IgD-negative memory B cell (primary cell): ENCODE measurements around the gene GABRP. TPM values are rescaled to one million over a fixed set of nuclear protein-coding genes. Genes with fewer than 3 reads are reported as not detected.

Experiments
- H3K27ac Mint-ChIP-seq, 3 donors: one replicate each; pipeline ENCODE4 v1.8.0; 2020 to 2022; ENCODE audit warnings: mild to moderate bottlenecking in 3 of 3, mixed read lengths in 3 of 3, moderate library complexity in 1 of 3
- H3K27me3 Mint-ChIP-seq: one replicate; pipeline ENCODE4 v1.8.0; 2021; ENCODE audit warnings: mixed read lengths
- H3K36me3 Mint-ChIP-seq: one replicate; pipeline ENCODE4 v1.8.0; 2020; ENCODE audit warnings: mild to moderate bottlenecking, mixed read lengths
- H3K4me1 Mint-ChIP-seq, 3 donors: one replicate each; pipeline ENCODE4 v1.8.0; 2020 to 2022; ENCODE audit warnings: mixed read lengths in 3 of 3, mild to moderate bottlenecking in 1 of 3
- H3K4me3 Mint-ChIP-seq, 4 donors: one replicate each; pipeline ENCODE4 v1.8.0; 2020 to 2022; ENCODE audit warnings: mild to moderate bottlenecking in 4 of 4, mixed read lengths in 4 of 4, moderate library complexity in 3 of 4
- H3K9me3 Mint-ChIP-seq, 3 donors: one replicate each; pipeline ENCODE4 v1.8.0; 2020 to 2021; ENCODE audit warnings: mixed read lengths in 3 of 3, mild to moderate bottlenecking in 1 of 3
- polyA plus RNA-seq: library from polyadenylated mRNA; unstranded; fragments of 300-500 nt; fragmentation: Illumina TruSeq; gene quantifications from one replicate; pipeline ENCODE4 v1.2.3, GENCODE V29; 2021

Gene GABRP, protein sequence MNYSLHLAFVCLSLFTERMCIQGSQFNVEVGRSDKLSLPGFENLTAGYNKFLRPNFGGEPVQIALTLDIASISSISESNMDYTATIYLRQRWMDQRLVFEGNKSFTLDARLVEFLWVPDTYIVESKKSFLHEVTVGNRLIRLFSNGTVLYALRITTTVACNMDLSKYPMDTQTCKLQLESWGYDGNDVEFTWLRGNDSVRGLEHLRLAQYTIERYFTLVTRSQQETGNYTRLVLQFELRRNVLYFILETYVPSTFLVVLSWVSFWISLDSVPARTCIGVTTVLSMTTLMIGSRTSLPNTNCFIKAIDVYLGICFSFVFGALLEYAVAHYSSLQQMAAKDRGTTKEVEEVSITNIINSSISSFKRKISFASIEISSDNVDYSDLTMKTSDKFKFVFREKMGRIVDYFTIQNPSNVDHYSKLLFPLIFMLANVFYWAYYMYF
- polyA plus RNA-seq: not detected

GRCh38 chr5:170783498-170784247 is at the start of gene GABRP:
GABRP (plus strand) TSS chr5:170783725; CDS start chr5:170788616, 4,891 bp downstream.
- Mint-ChIP-seq H3K4me3 (peak within 1 kb of the TSS in 1 of 4 donors; percentile 22), H3K9me3 (no peaks in the 10 kb centered on the region), H3K27me3 (peaks cover 1% of the 10 kb centered on the region), H3K27ac (no peak within 1 kb of the TSS), H3K36me3 (peaks cover 3% of the 10 kb centered on the region), H3K4me1 (peaks cover 0 to 3% (median 2%) of the 10 kb centered on the region in 3 donors)

GRCh38 chr5:170736966-170737365 is 46.6 kb upstream of the GABRP start:
- Mint-ChIP-seq H3K4me1 (no peaks in the 10 kb centered on the region), H3K36me3 (peaks cover 2% of the 10 kb centered on the region), H3K9me3 (peaks cover 3 to 8% (median 7%) of the 10 kb centered on the region in 3 donors), H3K4me3 (no peak overlapping the region), H3K27me3 (peaks cover 4% of the 10 kb centered on the region), H3K27ac (no peak overlapping the region)

DNA sequence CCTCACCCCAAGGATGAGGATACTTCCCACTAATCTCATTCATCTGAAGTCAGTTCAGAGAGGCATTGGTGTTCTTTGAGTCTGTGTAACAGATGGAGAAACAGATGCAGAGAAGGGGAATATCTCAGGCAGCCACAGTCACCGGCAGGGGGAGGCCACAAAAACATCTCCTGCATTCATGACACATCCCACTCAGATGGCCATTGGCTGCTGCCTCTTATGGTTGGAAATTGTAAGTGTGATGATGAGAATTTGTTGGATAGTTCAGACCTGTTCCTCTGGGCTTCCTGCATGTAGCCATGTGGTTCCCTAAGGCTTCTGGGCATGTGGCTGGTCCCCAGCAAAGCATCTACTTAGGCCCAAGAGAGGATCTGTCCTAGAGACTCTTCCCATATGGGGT is 45.9 kb upstream of the GABRP start:
- peaks cover 2% of the 10 kb centered on the region for H3K36me3 Mint-ChIP-seq
- peaks cover 3 to 8% (median 7%) of the 10 kb centered on the region in 3 donors for H3K9me3 Mint-ChIP-seq
- H3K4me1 Mint-ChIP-seq: no peaks in the 10 kb centered on the region
- no peak overlapping the region for H3K4me3 Mint-ChIP-seq
- H3K27ac Mint-ChIP-seq: no peak overlapping the region
- H3K27me3 Mint-ChIP-seq: peaks cover 4% of the 10 kb centered on the region

GRCh38 chr5:170738840-170739239 is 44.7 kb upstream of the GABRP start:
- peaks cover 2% of the 10 kb centered on the region for H3K36me3 Mint-ChIP-seq
- H3K4me3 Mint-ChIP-seq: no peak overlapping the region
- H3K4me1 Mint-ChIP-seq: no peaks in the 10 kb centered on the region
- peaks cover 7% of the 10 kb centered on the region for H3K27me3 Mint-ChIP-seq
- H3K27ac Mint-ChIP-seq: no peak overlapping the region
- H3K9me3 Mint-ChIP-seq: peaks cover 3 to 8% (median 7%) of the 10 kb centered on the region in 3 donors

DNA sequence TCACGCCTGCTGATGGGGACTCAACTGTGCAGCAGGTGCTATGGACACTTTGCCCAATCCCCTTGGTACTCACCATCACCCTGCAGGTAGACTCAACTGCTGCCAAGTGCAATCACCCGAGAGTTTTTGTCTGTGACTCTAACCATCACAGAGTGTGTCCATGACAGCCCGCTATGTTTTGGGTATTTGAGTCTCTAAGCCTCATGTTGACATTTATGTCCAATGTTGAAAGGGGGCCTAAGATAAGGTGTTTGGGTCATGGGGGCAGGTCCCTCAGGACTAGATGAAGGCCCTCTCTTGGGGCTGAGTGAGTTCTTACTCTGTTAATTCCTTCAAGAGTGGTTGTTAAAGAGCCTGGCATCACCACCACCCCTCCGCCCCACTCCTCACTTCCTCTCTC is 44.1 kb upstream of the GABRP start:
- Mint-ChIP-seq H3K4me3 (no peak overlapping the region), H3K36me3 (peaks cover 2% of the 10 kb centered on the region), H3K4me1 (peaks cover 0 to 3% (median 2%) of the 10 kb centered on the region in 3 donors), H3K27ac (no peak overlapping the region), H3K9me3 (peaks cover 3 to 8% (median 7%) of the 10 kb centered on the region in 3 donors), H3K27me3 (peaks cover 7% of the 10 kb centered on the region)

GRCh38 chr5:170740551-170741205 is 42.8 kb upstream of the GABRP start:
- H3K9me3 Mint-ChIP-seq: peaks cover 2 to 4% (median 3%) of the 10 kb centered on the region in 3 donors
- H3K27ac Mint-ChIP-seq: no peak overlapping the region
- no peaks in the 10 kb centered on the region for H3K36me3 Mint-ChIP-seq
- H3K4me1 Mint-ChIP-seq: peaks cover 0 to 3% (median 2%) of the 10 kb centered on the region in 3 donors
- no peak overlapping the region for H3K4me3 Mint-ChIP-seq
- peaks cover 11% of the 10 kb centered on the region for H3K27me3 Mint-ChIP-seq

DNA sequence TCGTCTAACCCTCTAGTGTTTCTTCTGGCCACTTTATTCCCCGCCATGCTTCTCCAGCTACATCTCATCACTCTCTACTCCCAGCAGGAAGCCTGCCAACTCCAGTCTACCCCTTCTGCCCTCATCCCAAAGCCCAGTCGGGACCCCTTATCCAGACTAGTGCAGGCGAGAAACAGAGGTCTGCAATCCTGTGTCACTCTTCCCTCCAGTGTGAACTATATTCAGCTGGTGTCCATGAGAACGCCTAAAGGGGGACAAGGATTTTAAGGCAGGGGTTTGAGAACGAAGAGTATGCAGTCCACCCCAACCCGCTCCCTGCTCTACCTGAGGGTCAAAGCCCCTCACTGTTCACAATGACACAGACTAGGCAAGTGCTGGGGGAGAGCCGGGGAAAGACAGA is 41.7 kb upstream of the GABRP start:
- H3K9me3 Mint-ChIP-seq: peaks cover 0 to 2% (median 0%) of the 10 kb centered on the region in 3 donors

GRCh38 chr5:170743876-170744212 is 39.7 kb upstream of the GABRP start:
- Mint-ChIP-seq H3K4me3 (no peak overlapping the region), H3K36me3 (no peaks in the 10 kb centered on the region), H3K27me3 (peaks cover 19% of the 10 kb centered on the region)

More for the DNA sequence above, 41.7 kb upstream of the GABRP start:
- no peaks in the 10 kb centered on the region for H3K36me3 Mint-ChIP-seq
- H3K27me3 Mint-ChIP-seq: peaks cover 14% of the 10 kb centered on the region
- H3K4me3 Mint-ChIP-seq: peak overlapping the region in 1 of 4 donors; percentile 30
- peaks cover 0 to 3% (median 2%) of the 10 kb centered on the region in 3 donors for H3K4me1 Mint-ChIP-seq
- no peak overlapping the region for H3K27ac Mint-ChIP-seq

GRCh38 chr5:170745481-170746071 is 37.9 kb upstream of the GABRP start:
- Mint-ChIP-seq H3K27ac (no peak overlapping the region), H3K36me3 (no peaks in the 10 kb centered on the region), H3K4me3 (no peak overlapping the region), H3K9me3 (no peaks in the 10 kb centered on the region), H3K27me3 (peaks cover 24% of the 10 kb centered on the region), H3K4me1 (peaks cover 0 to 5% (median 2%) of the 10 kb centered on the region in 3 donors)

More at GRCh38 chr5:170743876-170744212, 39.7 kb upstream of the GABRP start:
- Mint-ChIP-seq H3K4me1 (peaks cover 0 to 5% (median 2%) of the 10 kb centered on the region in 3 donors), H3K27ac (no peak overlapping the region), H3K9me3 (no peaks in the 10 kb centered on the region)

DNA sequence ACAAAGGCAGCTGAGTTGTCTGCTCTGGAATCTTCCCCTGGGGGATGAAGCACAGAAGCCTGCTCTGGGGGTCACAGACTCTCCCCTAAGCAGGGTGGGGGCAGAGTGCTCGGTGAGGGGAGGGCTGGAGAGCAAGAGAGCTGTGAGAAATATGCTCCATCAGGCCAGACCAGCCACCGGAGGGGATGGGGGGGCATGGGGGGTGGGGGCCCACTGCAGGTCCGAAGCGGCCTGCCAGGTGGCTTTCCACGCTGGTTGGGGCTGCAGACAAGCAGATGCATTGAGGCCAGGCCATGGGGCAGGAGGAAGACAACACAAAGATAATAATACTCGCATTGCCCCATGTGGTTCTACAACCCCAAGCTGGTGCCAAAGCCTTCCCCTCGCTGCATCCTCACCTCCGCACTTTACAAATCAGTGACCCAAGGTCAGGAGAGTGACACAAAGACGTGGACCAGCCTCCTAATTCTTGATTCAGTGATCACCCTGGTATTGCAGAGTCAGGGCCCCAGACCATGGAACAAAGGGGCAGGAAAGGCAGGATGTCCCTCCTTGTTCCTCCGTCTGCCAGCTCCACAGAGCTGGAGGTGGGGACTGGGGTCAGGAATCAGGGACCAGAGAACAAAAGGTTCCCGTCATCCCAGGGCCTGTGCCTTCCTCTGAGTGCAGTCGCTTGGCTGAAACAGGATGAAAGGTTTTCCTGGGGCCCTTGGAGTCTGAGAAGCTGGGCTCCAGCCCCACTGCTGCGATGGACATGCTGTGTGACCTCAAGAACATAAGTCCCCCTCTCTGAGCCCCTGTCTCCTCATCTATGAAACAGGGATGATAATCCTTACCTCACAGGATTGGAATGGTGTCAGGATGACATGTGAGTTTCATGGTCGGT is 37.2 kb upstream of the GABRP start:
- Mint-ChIP-seq H3K36me3 (no peaks in the 10 kb centered on the region), H3K9me3 (no peaks in the 10 kb centered on the region), H3K4me1 (peaks cover 0 to 5% (median 2%) of the 10 kb centered on the region in 3 donors), H3K27ac (no peak overlapping the region), H3K27me3 (peaks cover 26% of the 10 kb centered on the region), H3K4me3 (no peak overlapping the region)

DNA sequence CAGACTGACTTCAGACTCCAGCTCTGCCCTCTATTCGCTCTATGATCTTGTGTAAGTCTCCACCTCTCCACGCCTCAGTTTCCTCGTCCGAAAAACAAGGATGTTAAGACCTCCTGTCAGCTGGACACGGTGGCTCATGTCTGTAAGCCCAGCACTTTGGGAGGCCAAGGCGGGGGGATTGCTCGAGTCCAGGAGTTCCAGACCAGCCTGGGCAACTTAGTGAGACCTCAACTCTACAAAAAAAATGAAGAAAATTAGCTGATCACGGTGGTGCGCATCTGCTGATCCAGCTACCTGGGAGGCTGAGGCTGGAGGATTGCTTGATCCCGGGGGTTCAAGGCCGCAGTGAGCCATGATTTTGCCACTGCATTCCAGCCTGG is 36.6 kb upstream of the GABRP start:
- no peak overlapping the region for H3K27ac Mint-ChIP-seq
- peaks cover 0 to 5% (median 2%) of the 10 kb centered on the region in 3 donors for H3K4me1 Mint-ChIP-seq
- H3K27me3 Mint-ChIP-seq: peaks cover 28% of the 10 kb centered on the region
- no peaks in the 10 kb centered on the region for H3K9me3 Mint-ChIP-seq
- H3K4me3 Mint-ChIP-seq: no peak overlapping the region
- H3K36me3 Mint-ChIP-seq: no peaks in the 10 kb centered on the region

DNA sequence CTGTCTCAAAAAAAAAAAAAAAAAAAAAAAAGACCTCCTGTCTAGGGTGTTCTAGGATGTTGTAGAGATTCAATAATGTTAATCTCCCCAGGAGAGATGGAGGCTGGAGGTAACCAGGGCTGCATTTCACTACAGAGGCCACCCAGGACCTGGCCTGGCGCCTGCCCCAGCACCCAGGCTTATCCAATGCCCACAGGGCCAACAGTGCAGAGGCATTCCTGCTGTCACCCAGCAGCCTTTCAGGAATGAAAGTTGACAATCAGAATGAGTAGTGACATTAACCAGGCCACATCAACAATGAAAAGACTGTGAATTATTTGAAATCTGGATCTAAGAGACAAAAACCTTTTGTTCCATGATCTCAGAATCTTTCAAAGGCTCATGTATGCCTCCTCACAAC is 36.2 kb upstream of the GABRP start:
- Mint-ChIP-seq H3K27me3 (peaks cover 28% of the 10 kb centered on the region), H3K27ac (peak overlapping the region in 1 of 3 donors; percentile 41), H3K4me3 (no peak overlapping the region), H3K36me3 (no peaks in the 10 kb centered on the region), H3K9me3 (no peaks in the 10 kb centered on the region), H3K4me1 (peaks cover 0 to 5% (median 2%) of the 10 kb centered on the region in 3 donors)

GRCh38 chr5:170747851-170748250 is 35.7 kb upstream of the GABRP start:
- Mint-ChIP-seq H3K27me3 (peaks cover 30% of the 10 kb centered on the region), H3K4me1 (peaks cover 0 to 5% (median 2%) of the 10 kb centered on the region in 3 donors), H3K9me3 (no peaks in the 10 kb centered on the region), H3K36me3 (no peaks in the 10 kb centered on the region), H3K4me3 (peak overlapping the region in 1 of 4 donors; percentile 65), H3K27ac (no peak overlapping the region)
